ENCODE measurements around the gene SPINK2. TPM values are rescaled to one million over a fixed set of nuclear protein-coding genes. Genes with fewer than 3 reads are reported as not detected.

Gene SPINK2
- total RNA-seq, 4 donors from 2014 or later, result 0.68 to 2.9 TPM; not detected in 2

DNA sequence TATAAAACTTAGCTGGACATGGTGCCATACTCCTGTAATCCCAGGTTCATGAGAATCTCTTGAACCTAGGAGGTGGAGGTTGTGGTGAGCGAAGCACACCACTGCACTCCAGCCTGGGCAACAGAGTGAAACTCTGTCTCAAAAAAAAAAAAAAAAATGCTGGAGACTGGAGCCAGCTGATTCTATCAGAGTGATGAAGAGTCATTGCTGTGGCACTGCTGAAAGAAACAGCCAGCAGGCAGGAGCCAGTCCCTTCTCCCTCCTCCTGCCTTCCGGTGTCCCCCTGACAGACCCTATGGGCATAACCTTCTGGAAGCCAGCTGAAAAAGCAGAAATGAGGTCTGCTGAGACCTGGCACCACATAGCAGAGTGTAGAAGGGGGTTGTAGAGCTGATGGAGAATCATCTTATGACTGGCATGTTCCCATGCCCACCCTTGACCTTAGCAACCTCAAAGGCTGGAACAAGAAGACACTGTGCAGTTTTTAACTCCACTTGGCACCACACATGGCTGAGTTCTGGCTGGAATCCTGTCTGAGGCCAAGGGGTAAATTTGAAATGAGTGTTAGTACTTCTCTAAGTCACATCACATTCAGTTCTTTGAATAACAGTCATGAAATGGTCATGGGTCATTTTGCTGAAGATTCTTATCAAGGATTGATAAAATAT, 2.6 kb upstream of the SPINK2 start:
- no peak overlapping the region for H3K4me3 ChIP-seq
- intact Hi-C loops (cut with DNase I; ENCODE audit: low total_unique reads) (no loop called here), in situ Hi-C loops (cut with MboI; ENCODE audit: low pct_ligation_motif_present in 1 of 4, low pct_unique_long_range_greater_than_20kb in 1 of 4, low sequenced_read_pairs in 3 of 4) (loop anchor here in 2 of 4 donors (25.0 kb wide), 1 partner anchor 262 kb away; no protein-coding TSS in a partner anchor)
- peaks cover 37% of the 10 kb centered on the region for H3K27me3 ChIP-seq
- no peak overlapping the region for H3K27ac ChIP-seq
- H3K4me1 ChIP-seq, result peaks cover 0 to 13% (median 9%) of the 10 kb centered on the region in 4 donors
- no peak for DNase-seq
- WGBS, 2 donors (ENCODE audit: low coverage in 1 of 2), result 82% methylated on average over 2 of the region's 2 CpGs; no CpG with 5 or more reads in 1 of the 2 donors
- TF ChIP-seq EP300 (IDR thresholded peaks at IDR 0.05; ENCODE audit: low read depth), result no peak
- no peak for TF ChIP-seq POLR2A (IDR thresholded peaks at IDR 0.05)
- H3K36me3 ChIP-seq, result no peaks in the 10 kb centered on the region
- no peaks in the 10 kb centered on the region for H3K9me3 ChIP-seq

DNA sequence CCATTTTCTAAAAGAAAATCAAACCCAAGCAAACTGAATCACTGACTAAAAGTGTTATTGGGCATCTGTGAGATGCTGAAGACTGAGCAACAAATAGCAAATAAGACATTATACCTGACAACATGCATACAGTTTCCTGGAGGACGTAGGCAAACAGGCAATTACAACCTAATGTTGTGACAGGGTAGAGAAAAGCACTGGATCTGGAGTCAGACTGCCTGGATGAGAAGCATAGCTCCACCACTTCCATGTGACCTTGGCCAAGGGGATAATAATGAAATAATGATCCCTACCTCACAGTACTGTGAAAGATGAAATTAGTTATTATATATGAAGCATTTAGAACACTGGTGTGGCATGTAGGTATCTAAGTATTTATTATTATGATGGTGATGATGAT, 2.7 kb downstream of the SPINK2 start:
- H3K27ac ChIP-seq, result no peak overlapping the region
- H3K36me3 ChIP-seq, result no peaks in the 10 kb centered on the region
- in situ Hi-C loops (cut with MboI; ENCODE audit: low pct_ligation_motif_present in 1 of 4, low pct_unique_long_range_greater_than_20kb in 1 of 4, low sequenced_read_pairs in 3 of 4) (loop anchor here in 2 of 4 donors (25.0 kb wide), 1 partner anchor 256 kb away; no protein-coding TSS in a partner anchor), intact Hi-C loops (cut with DNase I; ENCODE audit: low total_unique reads) (no loop called here)
- peaks cover 0 to 13% (median 9%) of the 10 kb centered on the region in 4 donors for H3K4me1 ChIP-seq
- DNase-seq, result no peak
- H3K9me3 ChIP-seq, result no peaks in the 10 kb centered on the region
- no peak overlapping the region for H3K4me3 ChIP-seq
- WGBS, 2 donors (ENCODE audit: low coverage in 1 of 2), result 33 to 48% methylated on average over 1 of the region's 1 CpG
- H3K27me3 ChIP-seq, result peaks cover 35% of the 10 kb centered on the region
- TF ChIP-seq EP300 (IDR thresholded peaks at IDR 0.05; ENCODE audit: low read depth), result no peak
- no peak for TF ChIP-seq POLR2A (IDR thresholded peaks at IDR 0.05)
- TF ChIP-seq, protein P1, sequence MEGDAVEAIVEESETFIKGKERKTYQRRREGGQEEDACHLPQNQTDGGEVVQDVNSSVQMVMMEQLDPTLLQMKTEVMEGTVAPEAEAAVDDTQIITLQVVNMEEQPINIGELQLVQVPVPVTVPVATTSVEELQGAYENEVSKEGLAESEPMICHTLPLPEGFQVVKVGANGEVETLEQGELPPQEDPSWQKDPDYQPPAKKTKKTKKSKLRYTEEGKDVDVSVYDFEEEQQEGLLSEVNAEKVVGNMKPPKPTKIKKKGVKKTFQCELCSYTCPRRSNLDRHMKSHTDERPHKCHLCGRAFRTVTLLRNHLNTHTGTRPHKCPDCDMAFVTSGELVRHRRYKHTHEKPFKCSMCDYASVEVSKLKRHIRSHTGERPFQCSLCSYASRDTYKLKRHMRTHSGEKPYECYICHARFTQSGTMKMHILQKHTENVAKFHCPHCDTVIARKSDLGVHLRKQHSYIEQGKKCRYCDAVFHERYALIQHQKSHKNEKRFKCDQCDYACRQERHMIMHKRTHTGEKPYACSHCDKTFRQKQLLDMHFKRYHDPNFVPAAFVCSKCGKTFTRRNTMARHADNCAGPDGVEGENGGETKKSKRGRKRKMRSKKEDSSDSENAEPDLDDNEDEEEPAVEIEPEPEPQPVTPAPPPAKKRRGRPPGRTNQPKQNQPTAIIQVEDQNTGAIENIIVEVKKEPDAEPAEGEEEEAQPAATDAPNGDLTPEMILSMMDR (IDR thresholded peaks at IDR 0.05), result no peak
- TF ChIP-seq POLR2AphosphoS5 (IDR thresholded peaks at IDR 0.05), result no peak

DNA sequence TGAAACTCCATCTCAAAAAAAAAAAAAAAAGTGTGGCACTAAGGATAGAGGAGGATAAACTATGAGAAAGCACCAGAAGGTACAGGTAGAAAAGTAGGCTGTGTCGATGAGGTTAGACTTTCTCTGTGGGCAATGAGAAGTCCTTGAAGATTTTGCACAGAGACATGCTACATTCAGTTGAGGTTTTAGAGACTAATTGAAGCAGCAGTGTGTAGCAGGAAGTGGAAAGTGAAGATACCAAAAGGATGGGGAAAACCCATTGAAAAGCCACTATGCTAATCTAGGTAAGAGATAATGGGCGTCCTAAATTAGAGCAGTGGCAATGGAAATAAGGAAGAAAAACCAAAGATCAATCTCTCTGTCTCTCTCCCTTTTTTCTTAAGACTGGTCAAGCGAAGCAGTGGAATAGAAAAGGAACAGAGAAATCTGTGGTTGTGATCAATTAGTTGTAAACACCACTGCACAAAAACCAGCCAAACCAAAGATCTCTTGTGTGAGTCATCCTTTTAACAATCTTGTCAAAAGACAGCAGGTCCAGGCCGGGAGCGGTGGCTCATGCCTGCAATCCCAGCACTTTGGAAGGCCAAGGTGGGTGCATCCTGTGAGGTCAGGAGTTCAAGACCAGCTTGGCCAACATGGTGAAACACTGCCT, 3.5 kb downstream of the SPINK2 start:
- Histone ChIP-seq H3K4me1 (peaks cover 0 to 13% (median 9%) of the 10 kb centered on the region in 4 donors), H3K27ac (no peak overlapping the region), H3K4me3 (no peak overlapping the region), H3K36me3 (no peaks in the 10 kb centered on the region), H3K27me3 (peaks cover 27% of the 10 kb centered on the region), H3K9me3 (no peaks in the 10 kb centered on the region)
- 60 to 61% methylated on average over 2 to 5 of the region's 5 CpGs for WGBS, 2 donors (ENCODE audit: low coverage in 1 of 2)
- TF ChIP-seq POLR2A (IDR thresholded peaks at IDR 0.05) (no peak), EP300 (IDR thresholded peaks at IDR 0.05; ENCODE audit: low read depth) (no peak), POLR2AphosphoS5 (IDR thresholded peaks at IDR 0.05) (no peak)
- TF ChIP-seq, protein P1 (IDR thresholded peaks at IDR 0.05), result no peak
- intact Hi-C loops (cut with DNase I; ENCODE audit: low total_unique reads), result no loop called here
- DNase-seq, result no peak
- in situ Hi-C loops (cut with MboI; ENCODE audit: low pct_ligation_motif_present in 1 of 4, low pct_unique_long_range_greater_than_20kb in 1 of 4, low sequenced_read_pairs in 3 of 4), result loop anchor here in 2 of 4 donors (25.0 kb wide), 1 partner anchor 256 kb away; no protein-coding TSS in a partner anchor

DNA sequence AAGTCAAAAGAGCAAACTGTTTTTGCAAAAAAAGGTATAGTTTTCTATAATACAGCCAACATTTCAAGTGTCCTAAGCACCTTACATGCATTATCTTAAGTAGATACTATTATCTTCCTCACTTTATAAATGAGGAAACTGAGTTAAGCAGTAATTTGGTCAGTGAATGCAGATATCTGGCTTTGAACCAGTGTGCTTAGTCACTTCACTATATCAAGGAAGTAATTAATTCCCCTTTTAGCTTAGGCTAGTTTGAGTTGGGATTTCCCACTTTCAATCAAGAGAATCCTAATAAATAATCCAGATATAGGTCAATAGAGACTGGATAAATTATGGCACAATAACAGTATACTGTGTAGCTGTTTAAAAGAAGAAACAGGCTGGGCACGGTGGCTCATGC, 14.8 kb downstream of the SPINK2 start:
- 60 to 65% methylated on average over 1 of the region's 1 CpG for WGBS, 2 donors (ENCODE audit: low coverage in 1 of 2)
- TF ChIP-seq POLR2A (IDR thresholded peaks at IDR 0.05), result no peak
- TF ChIP-seq, protein P1 (IDR thresholded peaks at IDR 0.05), result no peak
- no peak for TF ChIP-seq EP300 (IDR thresholded peaks at IDR 0.05; ENCODE audit: low read depth)
- TF ChIP-seq POLR2AphosphoS5 (IDR thresholded peaks at IDR 0.05), result no peak
- in situ Hi-C loops (cut with MboI; ENCODE audit: low pct_ligation_motif_present in 1 of 4, low pct_unique_long_range_greater_than_20kb in 1 of 4, low sequenced_read_pairs in 3 of 4), result loop anchor here (10.0 to 25.0 kb wide), 5 partner anchors 142 to 382 kb away; no protein-coding TSS in a partner anchor

More for the DNA sequence above, 14.8 kb downstream of the SPINK2 start:
- H3K27ac ChIP-seq, result no peak overlapping the region
- H3K27me3 ChIP-seq, result no peaks in the 10 kb centered on the region
- peaks cover 0 to 5% (median 0%) of the 10 kb centered on the region in 4 donors for H3K4me1 ChIP-seq
- no peak overlapping the region for H3K4me3 ChIP-seq
- no peaks in the 10 kb centered on the region for H3K9me3 ChIP-seq
- DNase-seq, result no peak
- intact Hi-C loops (cut with DNase I; ENCODE audit: low total_unique reads), result no loop called here
- H3K36me3 ChIP-seq, result no peaks in the 10 kb centered on the region

Data from transverse colon (tissue), 4 donors.